BLaER1 treated with 17β-estradiol and CSF1 and Interleukin-3, amounts not matched to agents 10 nM and 100 nM (cell line): Measurements from ENCODE around the gene ANKRD35.
"Not testable (repeated sequence)": the region's sequence is repeated elsewhere in the genome, so short reads cannot be mapped to it uniquely, and the experiment has no call there.

Experiments
- H3K27ac ChIP-seq, 11 experiments: shearing (Covaris generic); formaldehyde crosslinking; 2 replicates each; pipeline ENCODE4 v1.8.1; 2022
- H3K27me3 ChIP-seq, 11 experiments: shearing (Covaris generic); formaldehyde crosslinking; 2 replicates each; pipeline ENCODE4 v1.8.1; 2022
- H3K36me3 ChIP-seq, 11 experiments: shearing (Covaris generic); formaldehyde crosslinking; 2 replicates each; pipeline ENCODE4 v1.8.1; 2022
- H3K4me1 ChIP-seq, 10 experiments: shearing (Covaris generic); formaldehyde crosslinking; 2 replicates each; pipeline ENCODE4 v1.8.1; 2022
- H3K4me2 ChIP-seq, 11 experiments: shearing (Covaris generic); formaldehyde crosslinking; 2 replicates each; pipeline ENCODE4 v1.8.1; 2022
- H3K4me3 ChIP-seq, 10 experiments: shearing (Covaris generic); formaldehyde crosslinking; 2 replicates each; pipeline ENCODE4 v1.8.1; 2022
- H3K9ac ChIP-seq, 11 experiments: shearing (Covaris generic); formaldehyde crosslinking; 2 replicates each; pipeline ENCODE4 v1.8.1; 2022
- H3K9me3 ChIP-seq, 11 experiments: shearing (Covaris generic); formaldehyde crosslinking; replicated peaks in 1 of 11; 2 replicates each; pipeline ENCODE4 v1.8.1; 2022
- H4K20me1 ChIP-seq, 11 experiments: shearing (Covaris generic); formaldehyde crosslinking; 2 replicates each; pipeline ENCODE4 v1.8.1; 2022
- Cebpa-rat ChIP-seq, 11 experiments: shearing (Covaris generic); IDR thresholded peaks; 2 replicates each; pipeline ENCODE4 v1.8.1; 2022

ANKRD35 gene, protein sequence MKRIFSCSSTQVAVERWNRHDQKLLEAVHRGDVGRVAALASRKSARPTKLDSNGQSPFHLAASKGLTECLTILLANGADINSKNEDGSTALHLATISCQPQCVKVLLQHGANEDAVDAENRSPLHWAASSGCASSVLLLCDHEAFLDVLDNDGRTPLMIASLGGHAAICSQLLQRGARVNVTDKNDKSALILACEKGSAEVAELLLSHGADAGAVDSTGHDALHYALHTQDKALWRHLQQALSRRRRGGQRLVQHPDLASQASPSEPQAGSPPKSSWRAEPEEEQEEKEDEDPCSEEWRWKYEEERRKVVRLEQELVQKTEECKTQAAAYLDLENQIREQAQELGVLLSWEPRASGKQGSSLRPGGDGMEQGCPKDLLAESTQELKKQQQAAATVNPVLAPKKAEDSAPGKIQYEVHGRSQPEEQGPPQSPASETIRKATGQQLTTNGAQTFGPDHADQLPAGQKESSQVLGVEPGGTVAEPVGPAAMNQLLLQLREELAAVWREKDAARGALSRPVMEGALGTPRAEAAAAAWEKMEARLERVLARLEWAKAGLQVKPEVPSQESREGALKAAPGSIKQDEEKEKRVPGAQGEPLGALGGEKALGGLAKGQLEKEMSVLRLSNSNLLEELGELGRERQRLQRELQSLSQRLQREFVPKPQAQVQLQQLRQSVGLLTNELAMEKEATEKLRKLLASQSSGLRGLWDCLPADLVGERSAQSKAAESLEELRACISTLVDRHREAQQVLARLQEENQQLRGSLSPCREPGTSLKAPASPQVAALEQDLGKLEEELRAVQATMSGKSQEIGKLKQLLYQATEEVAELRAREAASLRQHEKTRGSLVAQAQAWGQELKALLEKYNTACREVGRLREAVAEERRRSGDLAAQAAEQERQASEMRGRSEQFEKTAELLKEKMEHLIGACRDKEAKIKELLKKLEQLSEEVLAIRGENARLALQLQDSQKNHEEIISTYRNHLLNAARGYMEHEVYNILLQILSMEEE

DNA sequence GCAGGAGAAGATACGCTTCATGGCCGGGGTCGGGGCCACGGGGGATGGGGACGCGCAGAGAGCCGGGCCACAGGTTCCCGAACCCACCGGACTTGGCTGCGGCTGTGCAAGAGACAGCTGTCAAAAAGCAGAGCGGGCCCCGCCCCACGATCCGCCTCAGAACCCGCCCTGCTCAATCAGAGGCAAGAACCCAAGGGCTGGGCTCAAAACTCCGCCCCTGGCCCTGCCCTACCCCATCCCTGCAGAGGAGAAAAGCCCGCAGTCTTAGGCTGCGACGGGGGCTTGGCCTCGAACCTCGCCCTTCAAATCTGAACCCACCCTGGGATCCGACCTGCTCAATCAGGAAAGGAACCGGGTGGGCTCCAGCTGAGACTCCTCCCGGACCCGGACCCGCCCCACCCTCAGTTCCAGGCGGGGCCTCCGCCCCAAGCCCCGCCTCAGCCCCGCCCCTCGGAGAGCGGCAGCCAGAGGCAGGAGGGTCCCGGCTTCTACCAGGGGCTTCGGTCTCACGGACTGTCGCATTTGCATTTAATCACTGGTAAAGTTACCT, at the start of gene ANKRD35:
ANKRD35 (minus strand) TSS at position 129 of the 550 bp plus-strand sequence; CDS start at position 21, 108 bp downstream.
- H3K9me3 ChIP-seq = no peaks in the 10 kb centered on the region
- H3K9ac ChIP-seq = peak within 1 kb of the TSS in 7 of 11 experiments; percentile 30 to 50 (median 41); a peak in 8 of 22 replicates
- H3K27ac ChIP-seq = no peak within 1 kb of the TSS

DNA sequence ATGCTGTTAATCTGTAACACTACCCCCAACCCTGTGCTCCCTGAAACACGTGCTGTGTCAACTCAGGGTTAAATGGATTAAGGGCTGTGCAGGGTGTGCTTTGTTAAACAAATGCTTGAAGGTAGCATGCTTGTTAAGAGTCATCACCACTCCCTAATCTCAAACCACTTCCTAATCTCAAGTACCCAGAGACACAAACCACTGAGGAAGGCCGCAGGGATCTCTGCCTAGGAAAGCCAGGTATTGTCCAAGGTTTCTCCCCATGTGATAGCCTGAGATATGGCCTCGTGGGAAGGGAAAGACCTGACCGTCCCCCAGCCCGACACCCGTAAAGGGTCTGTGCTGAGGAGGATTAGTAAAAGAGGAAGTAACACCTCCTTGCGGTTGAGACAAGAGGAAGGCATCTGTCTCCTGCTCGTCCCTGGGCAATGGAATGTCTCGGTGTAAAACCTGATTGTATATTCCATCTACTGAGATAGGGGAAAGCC, 46.9 kb upstream of the ANKRD35 start:
- H3K36me3 ChIP-seq = peaks cover 22 to 47% (median 38%) of the 10 kb centered on the region in 11 experiments
- peak overlapping the region; percentile 29 to 68 (median 58); a peak in 21 of 22 replicates for H3K4me2 ChIP-seq
- H3K9ac ChIP-seq, H3K27me3 ChIP-seq, H3K9me3 ChIP-seq, H3K4me3 ChIP-seq, H4K20me1 ChIP-seq: not testable (repeated sequence)
- peak overlapping the region in 5 of 11 experiments; percentile 3 to 45 (median 25); a peak in 5 of 22 replicates for H3K27ac ChIP-seq
- H3K4me1 ChIP-seq = peaks cover 19 to 28% (median 25%) of the 10 kb centered on the region in 10 experiments

More for the DNA sequence above, at the start of gene ANKRD35:
- Histone ChIP-seq H3K4me2 (peak within 1 kb of the TSS; percentile 80 to 93 (median 88)), H3K27me3 (peaks cover 10 to 18% (median 13%) of the 10 kb centered on the region in 11 experiments; a peak in 20 of 22 replicates), H3K36me3 (no peaks in the 10 kb centered on the region), H4K20me1 (peaks cover 0 to 10% (median 0%) of the 10 kb centered on the region in 11 experiments; a peak in 1 of 22 replicates), H3K4me3 (peak within 1 kb of the TSS; percentile 56 to 75 (median 65)), H3K4me1 (peaks cover 4 to 11% (median 7%) of the 10 kb centered on the region in 10 experiments; a peak in 17 of 20 replicates)
- TF ChIP-seq Cebpa-rat (IDR thresholded peaks at IDR 0.05) = no peak

DNA sequence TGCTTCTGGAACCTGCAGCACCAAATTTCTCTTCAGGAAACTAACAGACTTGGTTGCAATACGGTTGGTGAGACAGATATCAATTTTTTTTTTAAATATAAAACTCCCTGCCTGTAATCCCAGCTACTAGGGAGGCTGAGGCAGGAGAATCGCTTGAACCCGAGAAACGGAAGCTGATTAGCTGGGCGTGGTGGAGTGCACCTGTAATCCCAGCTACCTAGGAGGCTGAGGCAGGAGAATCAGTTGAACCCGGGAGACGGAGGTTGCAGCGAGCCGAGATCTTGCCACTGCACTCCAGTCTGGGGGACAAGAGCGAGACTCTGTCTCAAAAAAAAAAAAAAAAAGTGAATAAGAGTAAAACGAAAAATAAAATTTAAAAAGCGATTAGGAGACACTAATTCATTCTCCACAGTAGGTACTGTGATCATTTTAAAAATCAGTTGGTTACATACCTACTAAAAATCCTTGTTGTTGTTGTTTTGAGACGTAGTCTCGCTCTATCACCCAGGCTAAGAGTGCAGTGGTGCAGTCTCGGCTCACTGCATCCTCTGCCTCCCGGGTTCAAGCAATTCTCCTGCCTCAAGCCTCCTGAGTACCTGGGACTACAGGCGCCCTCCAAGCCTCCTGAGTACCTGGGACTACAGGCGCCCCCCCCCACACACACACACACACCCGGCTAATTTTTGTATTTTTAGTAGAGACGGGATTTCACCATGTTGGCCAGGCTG, 42.4 kb upstream of the ANKRD35 start:
- peak overlapping the region; percentile 82 to 97 (median 89) for H3K4me2 ChIP-seq
- no peaks in the 10 kb centered on the region for H3K9me3 ChIP-seq
- peaks cover 15 to 29% (median 25%) of the 10 kb centered on the region in 11 experiments for H3K36me3 ChIP-seq
- peaks cover 0 to 14% (median 0%) of the 10 kb centered on the region in 11 experiments; a peak in 4 of 22 replicates for H4K20me1 ChIP-seq
- H3K4me1 ChIP-seq = peaks cover 26 to 35% (median 28%) of the 10 kb centered on the region in 10 experiments
- peak overlapping the region; percentile 94 to 100 (median 96) for H3K27ac ChIP-seq
- H3K9ac ChIP-seq = peak overlapping the region; percentile 90 to 99 (median 94)
- H3K4me3 ChIP-seq = peak overlapping the region; percentile 74 to 94 (median 80)
- H3K27me3 ChIP-seq = no peaks in the 10 kb centered on the region
- TF ChIP-seq Cebpa-rat (IDR thresholded peaks at IDR 0.05) = no peak

- Histone ChIP-seq H3K36me3 (peaks cover 23 to 36% (median 31%) of the 10 kb centered on the region in 11 experiments), H3K9me3 (no peaks in the 10 kb centered on the region), H3K9ac (peak within 1 kb of the TSS; percentile 90 to 99 (median 94)), H3K27me3 (no peaks in the 10 kb centered on the region), H3K27ac (peak within 1 kb of the TSS; percentile 94 to 100 (median 96)), H3K4me3 (peak within 1 kb of the TSS; percentile 74 to 94 (median 80)), H4K20me1 (peaks cover 0 to 14% (median 0%) of the 10 kb centered on the region in 11 experiments; a peak in 4 of 22 replicates), H3K4me2 (peak within 1 kb of the TSS; percentile 87 to 97 (median 93)), H3K4me1 (peaks cover 18 to 32% (median 24%) of the 10 kb centered on the region in 10 experiments)
- TF ChIP-seq Cebpa-rat (IDR thresholded peaks at IDR 0.05) = no peak
These were observed 41.6 kb upstream of the ANKRD35 start, which contains the start of gene RBM8A for GRCh38 chr1:145927063-145927886. Gene RBM8A, minus strand, starts transcription at chr1:145927484. Its CDS starts 58 bp downstream, at chr1:145927426.

GRCh38 chr1:145926686-145927062, 41.0 kb upstream of the ANKRD35 start:
- Histone ChIP-seq H3K27me3 (no peaks in the 10 kb centered on the region), H3K4me1 (peaks cover 17 to 30% (median 24%) of the 10 kb centered on the region in 10 experiments), H3K9ac (peak overlapping the region; percentile 90 to 99 (median 94)), H4K20me1 (peaks cover 0 to 14% (median 0%) of the 10 kb centered on the region in 11 experiments; a peak in 4 of 22 replicates), H3K36me3 (peaks cover 25 to 36% (median 31%) of the 10 kb centered on the region in 11 experiments), H3K27ac (peak overlapping the region; percentile 94 to 100 (median 96)), H3K4me2 (peak overlapping the region; percentile 84 to 97 (median 92)), H3K4me3 (peak overlapping the region; percentile 74 to 94 (median 80)), H3K9me3 (no peaks in the 10 kb centered on the region)
- no peak for TF ChIP-seq Cebpa-rat (IDR thresholded peaks at IDR 0.05)

DNA sequence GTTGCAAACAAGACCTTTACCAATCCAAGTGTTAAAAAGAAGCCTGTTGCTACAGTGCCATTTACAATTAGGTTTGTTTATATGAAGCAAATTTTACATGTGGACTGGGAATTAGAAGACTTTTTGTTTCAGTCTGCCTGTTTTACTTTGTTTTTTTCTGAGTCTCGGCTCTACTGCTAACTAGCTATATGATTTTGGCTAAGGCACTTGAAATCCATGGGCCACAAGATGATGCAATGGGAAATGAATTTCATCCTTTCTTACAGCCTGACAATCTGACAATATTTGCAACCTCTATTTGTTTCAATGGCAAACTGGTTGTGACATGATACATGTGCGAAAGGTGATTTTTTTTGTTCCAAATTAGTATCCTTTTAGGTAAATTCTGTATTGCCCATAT, 36.6 kb upstream of the ANKRD35 start:
- Histone ChIP-seq H3K36me3 (peaks cover 25 to 36% (median 32%) of the 10 kb centered on the region in 11 experiments), H3K27ac (no peak overlapping the region), H4K20me1 (peaks cover 0 to 14% (median 0%) of the 10 kb centered on the region in 11 experiments; a peak in 4 of 22 replicates), H3K4me1 (peaks cover 26 to 37% (median 33%) of the 10 kb centered on the region in 10 experiments), H3K4me2 (no peak overlapping the region), H3K9ac (no peak overlapping the region), H3K9me3 (no peaks in the 10 kb centered on the region), H3K27me3 (no peaks in the 10 kb centered on the region), H3K4me3 (no peak overlapping the region)
- TF ChIP-seq Cebpa-rat (IDR thresholded peaks at IDR 0.05) = 0 out of 22 replicates have a peak, but pooled peaks of 1 of the 11 experiments have one; percentile 17

- not testable (repeated sequence) for H3K9ac ChIP-seq, H4K20me1 ChIP-seq, H3K4me3 ChIP-seq, H3K27me3 ChIP-seq, H3K27ac ChIP-seq, H3K9me3 ChIP-seq
- H3K4me2 ChIP-seq = peak overlapping the region in 8 of 11 experiments; percentile 97 to 100 (median 99); a peak in 10 of 22 replicates
- H3K4me1 ChIP-seq = peaks cover 23 to 36% (median 32%) of the 10 kb centered on the region in 10 experiments
- H3K36me3 ChIP-seq = peaks cover 31 to 44% (median 36%) of the 10 kb centered on the region in 11 experiments
These were observed 34.6 kb upstream of the ANKRD35 start for GRCh38 chr1:145920297-145920696.
